Measurements from ENCODE around the gene RPS15.

RPS15 gene

DNA sequence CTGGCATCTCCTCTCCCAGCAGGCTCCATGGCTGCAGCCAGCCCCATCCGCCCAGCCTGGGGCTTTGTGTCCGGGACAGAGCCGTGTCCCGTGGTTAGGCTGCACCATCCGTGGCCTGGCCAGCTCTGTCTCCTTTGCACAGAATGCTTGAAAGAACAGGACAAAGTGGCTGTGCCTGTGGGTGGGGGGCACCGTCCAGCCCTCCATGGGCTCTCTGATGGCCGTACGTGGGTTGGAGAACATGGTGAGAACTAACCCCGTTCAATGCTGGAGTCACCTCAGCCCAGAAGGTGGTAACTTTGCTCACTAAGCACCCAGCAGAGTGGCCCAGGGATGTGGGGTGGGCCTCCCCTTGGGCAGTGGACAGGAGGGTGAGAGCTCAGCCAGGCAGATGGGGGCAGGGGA, 2.8 kb downstream of the RPS15 start:
- ATAC-seq = no peak
- no peak for TF ChIP-seq ZC3H10 (CRISPR knock-in tag; IDR thresholded peaks at IDR 0.05)
- TF ChIP-seq, protein P1, sequence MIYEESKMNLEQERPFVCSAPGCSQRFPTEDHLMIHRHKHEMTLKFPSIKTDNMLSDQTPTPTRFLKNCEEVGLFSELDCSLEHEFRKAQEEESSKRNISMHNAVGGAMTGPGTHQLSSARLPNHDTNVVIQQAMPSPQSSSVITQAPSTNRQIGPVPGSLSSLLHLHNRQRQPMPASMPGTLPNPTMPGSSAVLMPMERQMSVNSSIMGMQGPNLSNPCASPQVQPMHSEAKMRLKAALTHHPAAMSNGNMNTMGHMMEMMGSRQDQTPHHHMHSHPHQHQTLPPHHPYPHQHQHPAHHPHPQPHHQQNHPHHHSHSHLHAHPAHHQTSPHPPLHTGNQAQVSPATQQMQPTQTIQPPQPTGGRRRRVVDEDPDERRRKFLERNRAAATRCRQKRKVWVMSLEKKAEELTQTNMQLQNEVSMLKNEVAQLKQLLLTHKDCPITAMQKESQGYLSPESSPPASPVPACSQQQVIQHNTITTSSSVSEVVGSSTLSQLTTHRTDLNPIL (CRISPR knock-in tag; IDR thresholded peaks at IDR 0.05; ENCODE audit: low read depth) = no peak
- no peak for TF ChIP-seq PPARA (CRISPR knock-in tag; IDR thresholded peaks at IDR 0.05; ENCODE audit: borderline replicate concordance)
- TF ChIP-seq ZNF70 (CRISPR knock-in tag; IDR thresholded peaks at IDR 0.05) = no peak
- no peak for TF ChIP-seq ISL1 (CRISPR knock-in tag; IDR thresholded peaks at IDR 0.05)
- no peak for TF ChIP-seq ARNTL (CRISPR knock-in tag; IDR thresholded peaks at IDR 0.05; ENCODE audit: borderline replicate concordance, low read depth)
- no peak for TF ChIP-seq SNAI2 (CRISPR knock-in tag; IDR thresholded peaks at IDR 0.05)
- TF ChIP-seq, protein P2, sequence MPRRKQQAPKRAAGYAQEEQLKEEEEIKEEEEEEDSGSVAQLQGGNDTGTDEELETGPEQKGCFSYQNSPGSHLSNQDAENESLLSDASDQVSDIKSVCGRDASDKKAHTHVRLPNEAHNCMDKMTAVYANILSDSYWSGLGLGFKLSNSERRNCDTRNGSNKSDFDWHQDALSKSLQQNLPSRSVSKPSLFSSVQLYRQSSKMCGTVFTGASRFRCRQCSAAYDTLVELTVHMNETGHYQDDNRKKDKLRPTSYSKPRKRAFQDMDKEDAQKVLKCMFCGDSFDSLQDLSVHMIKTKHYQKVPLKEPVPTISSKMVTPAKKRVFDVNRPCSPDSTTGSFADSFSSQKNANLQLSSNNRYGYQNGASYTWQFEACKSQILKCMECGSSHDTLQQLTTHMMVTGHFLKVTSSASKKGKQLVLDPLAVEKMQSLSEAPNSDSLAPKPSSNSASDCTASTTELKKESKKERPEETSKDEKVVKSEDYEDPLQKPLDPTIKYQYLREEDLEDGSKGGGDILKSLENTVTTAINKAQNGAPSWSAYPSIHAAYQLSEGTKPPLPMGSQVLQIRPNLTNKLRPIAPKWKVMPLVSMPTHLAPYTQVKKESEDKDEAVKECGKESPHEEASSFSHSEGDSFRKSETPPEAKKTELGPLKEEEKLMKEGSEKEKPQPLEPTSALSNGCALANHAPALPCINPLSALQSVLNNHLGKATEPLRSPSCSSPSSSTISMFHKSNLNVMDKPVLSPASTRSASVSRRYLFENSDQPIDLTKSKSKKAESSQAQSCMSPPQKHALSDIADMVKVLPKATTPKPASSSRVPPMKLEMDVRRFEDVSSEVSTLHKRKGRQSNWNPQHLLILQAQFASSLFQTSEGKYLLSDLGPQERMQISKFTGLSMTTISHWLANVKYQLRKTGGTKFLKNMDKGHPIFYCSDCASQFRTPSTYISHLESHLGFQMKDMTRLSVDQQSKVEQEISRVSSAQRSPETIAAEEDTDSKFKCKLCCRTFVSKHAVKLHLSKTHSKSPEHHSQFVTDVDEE (CRISPR knock-in tag; IDR thresholded peaks at IDR 0.05) = no peak
- no peak for TF ChIP-seq ZFP30 (CRISPR knock-in tag; IDR thresholded peaks at IDR 0.05)
- TF ChIP-seq, protein P3, sequence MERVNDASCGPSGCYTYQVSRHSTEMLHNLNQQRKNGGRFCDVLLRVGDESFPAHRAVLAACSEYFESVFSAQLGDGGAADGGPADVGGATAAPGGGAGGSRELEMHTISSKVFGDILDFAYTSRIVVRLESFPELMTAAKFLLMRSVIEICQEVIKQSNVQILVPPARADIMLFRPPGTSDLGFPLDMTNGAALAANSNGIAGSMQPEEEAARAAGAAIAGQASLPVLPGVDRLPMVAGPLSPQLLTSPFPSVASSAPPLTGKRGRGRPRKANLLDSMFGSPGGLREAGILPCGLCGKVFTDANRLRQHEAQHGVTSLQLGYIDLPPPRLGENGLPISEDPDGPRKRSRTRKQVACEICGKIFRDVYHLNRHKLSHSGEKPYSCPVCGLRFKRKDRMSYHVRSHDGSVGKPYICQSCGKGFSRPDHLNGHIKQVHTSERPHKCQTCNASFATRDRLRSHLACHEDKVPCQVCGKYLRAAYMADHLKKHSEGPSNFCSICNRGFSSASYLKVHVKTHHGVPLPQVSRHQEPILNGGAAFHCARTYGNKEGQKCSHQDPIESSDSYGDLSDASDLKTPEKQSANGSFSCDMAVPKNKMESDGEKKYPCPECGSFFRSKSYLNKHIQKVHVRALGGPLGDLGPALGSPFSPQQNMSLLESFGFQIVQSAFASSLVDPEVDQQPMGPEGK (CRISPR knock-in tag; IDR thresholded peaks at IDR 0.05; ENCODE audit: borderline replicate concordance) = no peak
- TF ChIP-seq, protein P4, sequence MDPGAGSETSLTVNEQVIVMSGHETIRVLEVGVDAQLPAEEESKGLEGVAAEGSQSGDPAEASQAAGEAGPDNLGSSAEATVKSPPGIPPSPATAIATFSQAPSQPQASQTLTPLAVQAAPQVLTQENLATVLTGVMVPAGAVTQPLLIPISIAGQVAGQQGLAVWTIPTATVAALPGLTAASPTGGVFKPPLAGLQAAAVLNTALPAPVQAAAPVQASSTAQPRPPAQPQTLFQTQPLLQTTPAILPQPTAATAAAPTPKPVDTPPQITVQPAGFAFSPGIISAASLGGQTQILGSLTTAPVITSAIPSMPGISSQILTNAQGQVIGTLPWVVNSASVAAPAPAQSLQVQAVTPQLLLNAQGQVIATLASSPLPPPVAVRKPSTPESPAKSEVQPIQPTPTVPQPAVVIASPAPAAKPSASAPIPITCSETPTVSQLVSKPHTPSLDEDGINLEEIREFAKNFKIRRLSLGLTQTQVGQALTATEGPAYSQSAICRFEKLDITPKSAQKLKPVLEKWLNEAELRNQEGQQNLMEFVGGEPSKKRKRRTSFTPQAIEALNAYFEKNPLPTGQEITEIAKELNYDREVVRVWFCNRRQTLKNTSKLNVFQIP (CRISPR knock-in tag; IDR thresholded peaks at IDR 0.05; ENCODE audit: borderline replicate concordance, low read depth) = no peak

DNA sequence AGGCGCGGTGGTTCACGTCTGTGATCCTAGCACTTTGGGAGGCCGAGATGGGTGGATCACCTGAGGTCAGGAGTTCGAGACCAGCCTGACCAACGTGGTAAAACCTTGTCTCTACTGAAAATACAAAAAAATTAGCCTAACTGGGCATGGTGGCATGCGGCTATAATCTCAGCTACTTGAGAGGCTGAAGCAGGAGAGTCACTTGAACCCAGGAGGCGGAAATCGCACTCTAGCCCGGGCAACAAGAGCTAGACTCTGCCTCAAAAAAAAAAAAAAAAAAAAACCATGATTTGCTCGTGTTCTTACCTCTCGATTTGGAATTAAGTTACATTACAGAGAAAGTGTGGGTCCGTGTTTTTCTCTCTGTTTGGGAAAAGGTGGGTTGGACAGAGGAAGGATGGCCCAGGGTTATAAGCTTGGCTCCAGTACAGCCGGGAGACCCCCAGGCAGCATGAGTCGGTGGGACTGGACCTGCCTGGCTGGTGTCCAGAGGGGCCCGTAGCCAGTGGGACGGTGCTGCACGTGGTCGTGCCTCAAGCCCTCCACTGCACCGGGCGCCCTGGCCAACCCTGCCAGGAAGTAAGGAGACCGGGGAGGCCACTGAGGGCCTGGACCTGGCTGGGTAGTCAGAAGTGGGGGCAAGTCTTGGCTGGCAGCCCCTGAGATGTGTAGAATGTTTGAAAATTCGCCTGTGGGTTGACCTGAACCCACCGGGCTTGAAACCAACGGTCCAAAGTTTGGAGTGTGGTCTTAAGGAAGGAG, 3.7 kb downstream of the RPS15 start:
- TF ChIP-seq ISL1 (CRISPR knock-in tag; IDR thresholded peaks at IDR 0.05) = no peak
- no peak for TF ChIP-seq GLIS3 (CRISPR knock-in tag; IDR thresholded peaks at IDR 0.05)
- no peak for TF ChIP-seq BACH2 (CRISPR knock-in tag; IDR thresholded peaks at IDR 0.05; ENCODE audit: borderline replicate concordance)
- TF ChIP-seq ZC3H10 (CRISPR knock-in tag; IDR thresholded peaks at IDR 0.05) = no peak
- no peak for TF ChIP-seq ZNF8 (CRISPR knock-in tag; IDR thresholded peaks at IDR 0.05)
- TF ChIP-seq, protein P5, sequence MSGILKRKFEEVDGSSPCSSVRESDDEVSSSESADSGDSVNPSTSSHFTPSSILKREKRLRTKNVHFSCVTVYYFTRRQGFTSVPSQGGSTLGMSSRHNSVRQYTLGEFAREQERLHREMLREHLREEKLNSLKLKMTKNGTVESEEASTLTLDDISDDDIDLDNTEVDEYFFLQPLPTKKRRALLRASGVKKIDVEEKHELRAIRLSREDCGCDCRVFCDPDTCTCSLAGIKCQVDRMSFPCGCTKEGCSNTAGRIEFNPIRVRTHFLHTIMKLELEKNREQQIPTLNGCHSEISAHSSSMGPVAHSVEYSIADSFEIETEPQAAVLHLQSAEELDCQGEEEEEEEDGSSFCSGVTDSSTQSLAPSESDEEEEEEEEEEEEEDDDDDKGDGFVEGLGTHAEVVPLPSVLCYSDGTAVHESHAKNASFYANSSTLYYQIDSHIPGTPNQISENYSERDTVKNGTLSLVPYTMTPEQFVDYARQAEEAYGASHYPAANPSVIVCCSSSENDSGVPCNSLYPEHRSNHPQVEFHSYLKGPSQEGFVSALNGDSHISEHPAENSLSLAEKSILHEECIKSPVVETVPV (CRISPR knock-in tag; IDR thresholded peaks at IDR 0.05) = no peak
- no peak for TF ChIP-seq OSR1 (CRISPR knock-in tag; IDR thresholded peaks at IDR 0.05)
- TF ChIP-seq, protein P1 (CRISPR knock-in tag; IDR thresholded peaks at IDR 0.05; ENCODE audit: low read depth) = no peak
- no peak for TF ChIP-seq ESRRG (CRISPR knock-in tag; IDR thresholded peaks at IDR 0.05)
- TF ChIP-seq ZNF70 (CRISPR knock-in tag; IDR thresholded peaks at IDR 0.05) = no peak
- TF ChIP-seq, protein P4 (CRISPR knock-in tag; IDR thresholded peaks at IDR 0.05; ENCODE audit: borderline replicate concordance, low read depth) = no peak
- ATAC-seq = no peak
